ENCODE data around the gene MPPED2. TPM values are rescaled to one million over a fixed set of nuclear protein-coding genes. Genes with fewer than 3 reads are reported as not detected.

The MPPED2 gene
- total and polyA plus RNA-seq, 2 of the 13 experiments (the other 11 are each of a cell fraction or from before 2014, with no cell fraction given), result not detected

- H3K27ac ChIP-seq (ENCODE audit: extremely low read length, insufficient read depth, low read length), result no peak overlapping the region
- POLR2A ChIA-PET, result no interaction called here
- TF ChIP-seq CHD2 (IDR thresholded peaks at IDR 0.05; ENCODE audit: low read depth, low read length) (no peak), ERF (CRISPR knock-in tag; IDR thresholded peaks at IDR 0.05) (no peak), ZNF878 (CRISPR knock-in tag; IDR thresholded peaks at IDR 0.05) (no peak), ZFP90 (CRISPR knock-in tag; IDR thresholded peaks at IDR 0.05; ENCODE audit: borderline replicate concordance) (no peak), HNRNPLL (IDR thresholded peaks at IDR 0.05; ENCODE audit: low read depth, low read length, poor library complexity, severe bottlenecking) (no peak)
Measured at GRCh38 chr11:30481796-30482195, 104.4 kb downstream of the MPPED2 start.

GRCh38 chr11:30481330-30481729 lies 104.8 kb downstream of the MPPED2 start:
- ChIA-PET CTCF (ENCODE audit: low intra/inter-chr PET ratio, low total read pairs) (no interaction called here), POLR2A (no interaction called here)
- no peak overlapping the region for H3K4me3 ChIP-seq (replicated peaks in 1 of 3; ENCODE audit: insufficient read depth in 1 of 3, low read depth in 2 of 3, low read length in 3 of 3)
- no TSS peak for BruUV-seq (replicated peaks)
- H3K4me1 ChIP-seq (ENCODE audit: insufficient read depth, low read length), result no peaks in the 10 kb centered on the region
- no peaks in the 10 kb centered on the region for H4K20me1 ChIP-seq (ENCODE audit: insufficient read depth, low read length)
- no peak for TF ChIP-seq RAD21 (CRISPR knock-in tag; IDR thresholded peaks at IDR 0.05)
- TF ChIP-seq IKZF1 (IDR thresholded peaks at IDR 0.05), result no peak
- TF ChIP-seq CEBPB (IDR thresholded peaks at IDR 0.05; ENCODE audit: borderline replicate concordance, low read depth, low read length), result no peak
- TF ChIP-seq ZNF143 (CRISPR knock-in tag; IDR thresholded peaks at IDR 0.05), result no peak
- TF ChIP-seq KLF9 (CRISPR knock-in tag; IDR thresholded peaks at IDR 0.05; ENCODE audit: low read depth), result no peak
- TF ChIP-seq MIER3 (CRISPR knock-in tag; IDR thresholded peaks at IDR 0.05; ENCODE audit: borderline replicate concordance), result no peak
- TF ChIP-seq, protein P1, sequence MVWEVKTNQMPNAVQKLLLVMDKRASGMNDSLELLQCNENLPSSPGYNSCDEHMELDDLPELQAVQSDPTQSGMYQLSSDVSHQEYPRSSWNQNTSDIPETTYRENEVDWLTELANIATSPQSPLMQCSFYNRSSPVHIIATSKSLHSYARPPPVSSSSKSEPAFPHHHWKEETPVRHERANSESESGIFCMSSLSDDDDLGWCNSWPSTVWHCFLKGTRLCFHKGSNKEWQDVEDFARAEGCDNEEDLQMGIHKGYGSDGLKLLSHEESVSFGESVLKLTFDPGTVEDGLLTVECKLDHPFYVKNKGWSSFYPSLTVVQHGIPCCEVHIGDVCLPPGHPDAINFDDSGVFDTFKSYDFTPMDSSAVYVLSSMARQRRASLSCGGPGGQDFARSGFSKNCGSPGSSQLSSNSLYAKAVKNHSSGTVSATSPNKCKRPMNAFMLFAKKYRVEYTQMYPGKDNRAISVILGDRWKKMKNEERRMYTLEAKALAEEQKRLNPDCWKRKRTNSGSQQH (CRISPR knock-in tag; IDR thresholded peaks at IDR 0.05; ENCODE audit: low read depth), result no peak
- no peak for TF ChIP-seq CCDC6 (CRISPR knock-in tag; IDR thresholded peaks at IDR 0.05)
- TF ChIP-seq SALL1 (CRISPR knock-in tag; IDR thresholded peaks at IDR 0.05), result no peak
- TF ChIP-seq ZNF724P (CRISPR knock-in tag; IDR thresholded peaks at IDR 0.05; ENCODE audit: borderline replicate concordance), result no peak
- TF ChIP-seq, protein P2, sequence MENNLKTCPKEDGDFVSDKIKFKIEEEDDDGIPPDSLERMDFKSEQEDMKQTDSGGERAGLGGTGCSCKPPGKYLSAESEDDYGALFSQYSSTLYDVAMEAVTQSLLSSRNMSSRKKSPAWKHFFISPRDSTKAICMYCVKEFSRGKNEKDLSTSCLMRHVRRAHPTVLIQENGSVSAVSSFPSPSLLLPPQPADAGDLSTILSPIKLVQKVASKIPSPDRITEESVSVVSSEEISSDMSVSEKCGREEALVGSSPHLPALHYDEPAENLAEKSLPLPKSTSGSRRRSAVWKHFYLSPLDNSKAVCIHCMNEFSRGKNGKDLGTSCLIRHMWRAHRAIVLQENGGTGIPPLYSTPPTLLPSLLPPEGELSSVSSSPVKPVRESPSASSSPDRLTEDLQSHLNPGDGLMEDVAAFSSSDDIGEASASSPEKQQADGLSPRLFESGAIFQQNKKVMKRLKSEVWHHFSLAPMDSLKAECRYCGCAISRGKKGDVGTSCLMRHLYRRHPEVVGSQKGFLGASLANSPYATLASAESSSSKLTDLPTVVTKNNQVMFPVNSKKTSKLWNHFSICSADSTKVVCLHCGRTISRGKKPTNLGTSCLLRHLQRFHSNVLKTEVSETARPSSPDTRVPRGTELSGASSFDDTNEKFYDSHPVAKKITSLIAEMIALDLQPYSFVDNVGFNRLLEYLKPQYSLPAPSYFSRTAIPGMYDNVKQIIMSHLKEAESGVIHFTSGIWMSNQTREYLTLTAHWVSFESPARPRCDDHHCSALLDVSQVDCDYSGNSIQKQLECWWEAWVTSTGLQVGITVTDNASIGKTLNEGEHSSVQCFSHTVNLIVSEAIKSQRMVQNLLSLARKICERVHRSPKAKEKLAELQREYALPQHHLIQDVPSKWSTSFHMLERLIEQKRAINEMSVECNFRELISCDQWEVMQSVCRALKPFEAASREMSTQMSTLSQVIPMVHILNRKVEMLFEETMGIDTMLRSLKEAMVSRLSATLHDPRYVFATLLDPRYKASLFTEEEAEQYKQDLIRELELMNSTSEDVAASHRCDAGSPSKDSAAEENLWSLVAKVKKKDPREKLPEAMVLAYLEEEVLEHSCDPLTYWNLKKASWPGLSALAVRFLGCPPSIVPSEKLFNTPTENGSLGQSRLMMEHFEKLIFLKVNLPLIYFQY (CRISPR knock-in tag; IDR thresholded peaks at IDR 0.05; ENCODE audit: borderline replicate concordance), result no peak
- TF ChIP-seq NFYB (CRISPR knock-in tag; IDR thresholded peaks at IDR 0.05), result no peak
- intact Hi-C loops (cut with micrococcal nuclease; ENCODE audit: unreplicated experiment) (no loop called here), in situ Hi-C loops (cut with HindIII; ENCODE audit: extremely low pct_ligation_motif_present, low pct_unique_long_range_greater_than_20kb) (no loop called here)
- no peaks in the 10 kb centered on the region; a peak in 1 of 5 replicates for H3K27me3 ChIP-seq (ENCODE audit: control insufficient read depth in 1 of 2, insufficient read depth in 2 of 2, low read length in 2 of 2)
- H3K9ac ChIP-seq (ENCODE audit: insufficient read depth, low read depth, low read length), result no peak overlapping the region
- FAIRE-seq, result no peak
- no peaks in the 10 kb centered on the region for H3K36me3 ChIP-seq (replicated peaks in 1 of 2; ENCODE audit: control insufficient read depth in 1 of 2, insufficient read depth in 2 of 2, low read length in 2 of 2)
- no peaks in the 10 kb centered on the region for H3K9me3 ChIP-seq (ENCODE audit: low read length)
- H3K4me2 ChIP-seq (ENCODE audit: low read depth, low read length), result no peak overlapping the region
- WGBS (ENCODE audit: low lambda C conversion rate), result 22% methylated on average over 5 of the region's 5 CpGs
- no peak for ATAC-seq
- H3K27ac ChIP-seq (ENCODE audit: extremely low read length, insufficient read depth, low read length), result no peak overlapping the region
- no peak overlapping the region for H2AFZ ChIP-seq (ENCODE audit: low read length)
- no peak for DNase-seq (ENCODE audit: low spot score)
- H3K79me2 ChIP-seq (ENCODE audit: insufficient read depth, low read length), result no peaks in the 10 kb centered on the region

More at GRCh38 chr11:30481796-30482195, 104.4 kb downstream of the MPPED2 start:
- DNase-seq (ENCODE audit: low spot score) (no peak), ATAC-seq (no peak), FAIRE-seq (no peak)
- Histone ChIP-seq H3K4me1 (ENCODE audit: insufficient read depth, low read length) (peaks cover 1% of the 10 kb centered on the region; the same call in 1 of the 2 replicates), H3K9ac (ENCODE audit: insufficient read depth, low read depth, low read length) (no peak overlapping the region), H3K9me3 (ENCODE audit: low read length) (no peaks in the 10 kb centered on the region), H3K36me3 (replicated peaks in 1 of 2; ENCODE audit: control insufficient read depth in 1 of 2, insufficient read depth in 2 of 2, low read length in 2 of 2) (no peaks in the 10 kb centered on the region), H3K79me2 (ENCODE audit: insufficient read depth, low read length) (no peaks in the 10 kb centered on the region), H3K27me3 (ENCODE audit: control insufficient read depth in 1 of 2, insufficient read depth in 2 of 2, low read length in 2 of 2) (no peaks in the 10 kb centered on the region; a peak in 1 of 5 replicates), H2AFZ (ENCODE audit: low read length) (no peak overlapping the region), H3K4me3 (replicated peaks in 1 of 3; ENCODE audit: insufficient read depth in 1 of 3, low read depth in 2 of 3, low read length in 3 of 3) (no peak overlapping the region), H4K20me1 (ENCODE audit: insufficient read depth, low read length) (no peaks in the 10 kb centered on the region), H3K4me2 (ENCODE audit: low read depth, low read length) (no peak overlapping the region)
- no TSS peak for BruUV-seq (replicated peaks)
- CTCF ChIA-PET (ENCODE audit: low intra/inter-chr PET ratio, low total read pairs), result no interaction called here
- intact Hi-C loops (cut with micrococcal nuclease; ENCODE audit: unreplicated experiment), result no loop called here
- WGBS (ENCODE audit: low lambda C conversion rate), result 77% methylated on average over 4 of the region's 4 CpGs
- in situ Hi-C loops (cut with HindIII; ENCODE audit: extremely low pct_ligation_motif_present, low pct_unique_long_range_greater_than_20kb), result no loop called here
